ENCODE data around the gene COPZ1.

The COPZ1 gene

GRCh38 chr12:54300732-54301427 is 24.1 kb upstream of the COPZ1 start, which contains the start of gene NFE2:
NFE2 (minus strand) TSS chr12:54301015; CDS start chr12:54295248, 5,767 bp downstream.
- H3K4me3 ChIP-seq (ENCODE audit: low read length in 2 of 2), result peak within 1 kb of the TSS in 1 of 2 donors; percentile 23
- H3K18ac ChIP-seq (ENCODE audit: low read length), result peak within 1 kb of the TSS; percentile 84

GRCh38 chr12:54301428-54302048 is 23.4 kb upstream of the COPZ1 start:
- H3K23ac ChIP-seq (ENCODE audit: low read depth, low read length, poor library complexity), result no peak overlapping the region
- H3K18ac ChIP-seq (ENCODE audit: low read length), result peak overlapping the region; percentile 68
- H3K4me1 ChIP-seq (ENCODE audit: control insufficient read depth in 2 of 2, insufficient read depth in 1 of 2, low read depth in 1 of 2, low read length in 2 of 2), result peaks cover 5 to 16% of the 10 kb centered on the region in 2 donors
- peak overlapping the region; percentile 66 for H3K4me2 ChIP-seq (ENCODE audit: insufficient read depth, low read length, poor library complexity, severe bottlenecking)
- peak overlapping the region; percentile 61 for H2BK15ac ChIP-seq (ENCODE audit: low read length)
- H3K27me3 ChIP-seq (ENCODE audit: control insufficient read depth in 3 of 3, insufficient read depth in 3 of 3, low read depth in 1 of 3, low read length in 3 of 3), result peaks cover 0 to 61% (median 0%) of the 10 kb centered on the region in 3 experiments
- peak overlapping the region; percentile 29 for H2BK120ac ChIP-seq (ENCODE audit: low read depth, low read length)
- DNase-seq (ENCODE audit: low spot score), result no peak
- H3K4ac ChIP-seq (ENCODE audit: low read length), result peak overlapping the region; percentile 14
- H2AFZ ChIP-seq (ENCODE audit: low read length), result no peak overlapping the region
- H3K9me3 ChIP-seq (replicated peaks in 1 of 2; ENCODE audit: control insufficient read depth in 2 of 2, insufficient read depth in 1 of 2, low read depth in 1 of 2, low read length in 2 of 2), result no peaks in the 10 kb centered on the region
- H2BK5ac ChIP-seq (ENCODE audit: low read length), result no peak overlapping the region
- peak overlapping the region; percentile 53 for H3K27ac ChIP-seq (replicated peaks; ENCODE audit: low read length)
- no CpG with 5 or more reads among the region's 1 CpG for WGBS, 2 donors (ENCODE audit: extremely low coverage in 2 of 2, insufficient read length in 2 of 2, insufficient replicate concordance in 1 of 2)
- no peaks in the 10 kb centered on the region for H3K36me3 ChIP-seq (replicated peaks in 1 of 2; ENCODE audit: control insufficient read depth in 2 of 2, insufficient read depth in 2 of 2, low read length in 2 of 2)
- H2BK12ac ChIP-seq (ENCODE audit: low read length), result no peak overlapping the region
- H3K4me3 ChIP-seq (ENCODE audit: low read length in 2 of 2), result no peak overlapping the region
- no peak overlapping the region for H4K91ac ChIP-seq (ENCODE audit: low read depth, low read length, poor library complexity)
- no peaks in the 10 kb centered on the region for H3K79me1 ChIP-seq (ENCODE audit: low read depth, low read length)
- no peak overlapping the region for H3K9ac ChIP-seq (ENCODE audit: low read depth, low read length, poor library complexity)
- no peak overlapping the region for H4K8ac ChIP-seq (ENCODE audit: low read depth, low read length)
- H3K14ac ChIP-seq (ENCODE audit: low read length), result no peak overlapping the region
- H2AK5ac ChIP-seq (ENCODE audit: low read depth, low read length), result peak overlapping the region; percentile 3

More at GRCh38 chr12:54300732-54301427, 24.1 kb upstream of the COPZ1 start, which contains the start of gene NFE2:
- DNase-seq (ENCODE audit: low spot score), result peak; percentile 66
- Histone ChIP-seq H2BK12ac (ENCODE audit: low read length) (no peak within 1 kb of the TSS), H3K4me2 (ENCODE audit: insufficient read depth, low read length, poor library complexity, severe bottlenecking) (peak within 1 kb of the TSS; percentile 66), H3K27ac (replicated peaks; ENCODE audit: low read length) (peak within 1 kb of the TSS; percentile 53), H3K27me3 (ENCODE audit: control insufficient read depth in 3 of 3, insufficient read depth in 3 of 3, low read depth in 1 of 3, low read length in 3 of 3) (peaks cover 0 to 65% (median 0%) of the 10 kb centered on the region in 3 experiments), H3K9ac (ENCODE audit: low read depth, low read length, poor library complexity) (peak within 1 kb of the TSS; percentile 47), H2BK15ac (ENCODE audit: low read length) (peak within 1 kb of the TSS; percentile 61), H2AFZ (ENCODE audit: low read length) (peak within 1 kb of the TSS; percentile 76), H3K14ac (ENCODE audit: low read length) (no peak within 1 kb of the TSS), H3K4ac (ENCODE audit: low read length) (peak within 1 kb of the TSS; percentile 14), H3K79me1 (ENCODE audit: low read depth, low read length) (no peaks in the 10 kb centered on the region), H3K9me3 (replicated peaks in 1 of 2; ENCODE audit: control insufficient read depth in 2 of 2, insufficient read depth in 1 of 2, low read depth in 1 of 2, low read length in 2 of 2) (no peaks in the 10 kb centered on the region), H3K23ac (ENCODE audit: low read depth, low read length, poor library complexity) (no peak within 1 kb of the TSS), H2BK5ac (ENCODE audit: low read length) (no peak within 1 kb of the TSS), H3K36me3 (replicated peaks in 1 of 2; ENCODE audit: control insufficient read depth in 2 of 2, insufficient read depth in 2 of 2, low read length in 2 of 2) (no peaks in the 10 kb centered on the region), H3K4me1 (ENCODE audit: control insufficient read depth in 2 of 2, insufficient read depth in 1 of 2, low read depth in 1 of 2, low read length in 2 of 2) (peaks cover 5 to 16% of the 10 kb centered on the region in 2 donors), H4K91ac (ENCODE audit: low read depth, low read length, poor library complexity) (no peak within 1 kb of the TSS), H2BK120ac (ENCODE audit: low read depth, low read length) (peak within 1 kb of the TSS; percentile 29), H2AK5ac (ENCODE audit: low read depth, low read length) (peak within 1 kb of the TSS; percentile 8), H4K8ac (ENCODE audit: low read depth, low read length) (no peak within 1 kb of the TSS)
- no CpG with 5 or more reads among the region's 26 CpGs for WGBS, 2 donors (ENCODE audit: extremely low coverage in 2 of 2, insufficient read length in 2 of 2, insufficient replicate concordance in 1 of 2)

GRCh38 chr12:54303640-54304039 is 21.3 kb upstream of the COPZ1 start:
- no peak overlapping the region for H4K8ac ChIP-seq (ENCODE audit: low read depth, low read length)
- no peak overlapping the region for H2BK120ac ChIP-seq (ENCODE audit: low read depth, low read length)
- peaks cover 5 to 16% of the 10 kb centered on the region in 2 donors for H3K4me1 ChIP-seq (ENCODE audit: control insufficient read depth in 2 of 2, insufficient read depth in 1 of 2, low read depth in 1 of 2, low read length in 2 of 2)
- no peak overlapping the region for H3K14ac ChIP-seq (ENCODE audit: low read length)
- H2BK5ac ChIP-seq (ENCODE audit: low read length), result no peak overlapping the region
- H3K4ac ChIP-seq (ENCODE audit: low read length), result no peak overlapping the region
- no peak overlapping the region for H2BK12ac ChIP-seq (ENCODE audit: low read length)
- H3K27ac ChIP-seq (replicated peaks; ENCODE audit: low read length), result no peak overlapping the region
- H2AK5ac ChIP-seq (ENCODE audit: low read depth, low read length), result no peak overlapping the region
- H3K4me3 ChIP-seq (ENCODE audit: low read length in 2 of 2), result no peak overlapping the region
- H4K91ac ChIP-seq (ENCODE audit: low read depth, low read length, poor library complexity), result no peak overlapping the region
- no peak overlapping the region for H3K23ac ChIP-seq (ENCODE audit: low read depth, low read length, poor library complexity)
- no peak overlapping the region for H2BK15ac ChIP-seq (ENCODE audit: low read length)
- DNase-seq (ENCODE audit: low spot score), result no peak
- H3K4me2 ChIP-seq (ENCODE audit: insufficient read depth, low read length, poor library complexity, severe bottlenecking), result no peak overlapping the region
- peaks cover 0 to 60% (median 0%) of the 10 kb centered on the region in 3 experiments for H3K27me3 ChIP-seq (ENCODE audit: control insufficient read depth in 3 of 3, insufficient read depth in 3 of 3, low read depth in 1 of 3, low read length in 3 of 3)
- no peak overlapping the region for H3K18ac ChIP-seq (ENCODE audit: low read length)
- H3K9me3 ChIP-seq (replicated peaks in 1 of 2; ENCODE audit: control insufficient read depth in 2 of 2, insufficient read depth in 1 of 2, low read depth in 1 of 2, low read length in 2 of 2), result no peaks in the 10 kb centered on the region
- H2AFZ ChIP-seq (ENCODE audit: low read length), result no peak overlapping the region
- no peak overlapping the region for H3K9ac ChIP-seq (ENCODE audit: low read depth, low read length, poor library complexity)
- H3K36me3 ChIP-seq (replicated peaks in 1 of 2; ENCODE audit: control insufficient read depth in 2 of 2, insufficient read depth in 2 of 2, low read length in 2 of 2), result no peaks in the 10 kb centered on the region
- no peaks in the 10 kb centered on the region for H3K79me1 ChIP-seq (ENCODE audit: low read depth, low read length)

- no peak overlapping the region for H2AK5ac ChIP-seq (ENCODE audit: low read depth, low read length)
- no peak overlapping the region for H4K91ac ChIP-seq (ENCODE audit: low read depth, low read length, poor library complexity)
- H2AFZ ChIP-seq (ENCODE audit: low read length), result peak overlapping the region; percentile 19
- H3K9me3 ChIP-seq (replicated peaks in 1 of 2; ENCODE audit: control insufficient read depth in 2 of 2, insufficient read depth in 1 of 2, low read depth in 1 of 2, low read length in 2 of 2), result no peaks in the 10 kb centered on the region
- no peak overlapping the region for H3K4me2 ChIP-seq (ENCODE audit: insufficient read depth, low read length, poor library complexity, severe bottlenecking)
- H2BK12ac ChIP-seq (ENCODE audit: low read length), result no peak overlapping the region
- no peaks in the 10 kb centered on the region for H3K79me1 ChIP-seq (ENCODE audit: low read depth, low read length)
- no peak overlapping the region for H4K8ac ChIP-seq (ENCODE audit: low read depth, low read length)
- H3K9ac ChIP-seq (ENCODE audit: low read depth, low read length, poor library complexity), result no peak overlapping the region
- H3K4ac ChIP-seq (ENCODE audit: low read length), result no peak overlapping the region
- H3K18ac ChIP-seq (ENCODE audit: low read length), result peak overlapping the region; percentile 79
- no peaks in the 10 kb centered on the region for H3K36me3 ChIP-seq (replicated peaks in 1 of 2; ENCODE audit: control insufficient read depth in 2 of 2, insufficient read depth in 2 of 2, low read length in 2 of 2)
- peak overlapping the region; percentile 47 for H2BK15ac ChIP-seq (ENCODE audit: low read length)
- H3K27me3 ChIP-seq (ENCODE audit: control insufficient read depth in 3 of 3, insufficient read depth in 3 of 3, low read depth in 1 of 3, low read length in 3 of 3), result peaks cover 0 to 54% (median 0%) of the 10 kb centered on the region in 3 experiments
- no CpG with 5 or more reads among the region's 12 CpGs for WGBS, 2 donors (ENCODE audit: extremely low coverage in 2 of 2, insufficient read length in 2 of 2, insufficient replicate concordance in 1 of 2)
- H3K23ac ChIP-seq (ENCODE audit: low read depth, low read length, poor library complexity), result peak overlapping the region; percentile 46
- no peak overlapping the region for H3K4me3 ChIP-seq (ENCODE audit: low read length in 2 of 2)
- peaks cover 5 to 16% of the 10 kb centered on the region in 2 donors for H3K4me1 ChIP-seq (ENCODE audit: control insufficient read depth in 2 of 2, insufficient read depth in 1 of 2, low read depth in 1 of 2, low read length in 2 of 2)
- H2BK120ac ChIP-seq (ENCODE audit: low read depth, low read length), result no peak overlapping the region
- no peak overlapping the region for H3K14ac ChIP-seq (ENCODE audit: low read length)
- no peak overlapping the region for H2BK5ac ChIP-seq (ENCODE audit: low read length)
- no peak for DNase-seq (ENCODE audit: low spot score)
- no peak overlapping the region for H3K27ac ChIP-seq (replicated peaks; ENCODE audit: low read length)
Measured at GRCh38 chr12:54304187-54304810, 20.6 kb upstream of the COPZ1 start.

All from neuronal stem cell (in vitro differentiated cells).